GM12878 (cell line): ENCODE measurements around the gene ARHGAP30. TPM values are rescaled to one million over a fixed set of nuclear protein-coding genes. Genes with fewer than 3 reads are reported as not detected.

Source experiments
- ATAC-seq: fragments of 200-7000 bp; cut with Tn5 transposase; 3 replicates; pipeline ENCODE4 v1.9.1; 2020; ENCODE audit warnings: mild to moderate bottlenecking, moderate library complexity
- BruUV-seq: library from RNA; stranded (reverse); fragments of 400-500 nt; replicated peaks from 2 replicates; lab custom pipeline; 2021; lab: Mats Ljungman, UMichigan
- CTCF ChIA-PET: fragments of 300-600 bp; sonication (Branson Sonifier 250); formaldehyde crosslinking; extraction: SDS; loops from one replicate; lab custom pipeline; 2021; ENCODE audit warnings: inconsistent platforms; lab: Yijun Ruan, JAX
- POLR2A ChIA-PET: fragments of 350-600 bp; formaldehyde crosslinking; extraction: SDS; loops from one replicate; lab custom pipeline; 2021; ENCODE audit warnings: inconsistent platforms; lab: Charles Lee
- RAD21 ChIA-PET: fragments of 300-600 bp; sonication (Branson Sonifier 250); formaldehyde crosslinking; loops from one replicate; lab custom pipeline; 2023; ENCODE audit warnings: antibody characterized with exemption; ENCODE audit not compliant: unreplicated experiment; lab: Charles Lee
- SMC1A ChIA-PET: fragments of 300-600 bp; sonication (Branson Sonifier 250); formaldehyde crosslinking; loops from one replicate; lab custom pipeline; 2023; ENCODE audit not compliant: unreplicated experiment, uncharacterized antibody; lab: Charles Lee
- DNase-seq: peaks from one replicate; pipeline ENCODE4 v3.0.0-alpha.2; 2011; ENCODE audit warnings: low read depth, low spot score
- FAIRE-seq: peaks from 3 replicates; lab custom pipeline; 2011; peaks lifted over from hg19 to GRCh38; lab: Jason Lieb, UNC
- H2AFZ ChIP-seq: 2 replicates; pipeline ENCODE4 v1.6.0; 2011; ENCODE audit warnings: low read depth, low read length, control low read depth; ENCODE audit not compliant: control insufficient read depth
- H3K27ac ChIP-seq: 2 replicates; pipeline ENCODE4 v1.5.1; 2011; ENCODE audit warnings: control low read depth; ENCODE audit not compliant: control insufficient read depth, insufficient read depth
- H3K27me3 ChIP-seq, 2 experiments: replicated peaks in 1 of 2; 2 replicates each; pipeline versions ENCODE4 v1.6.0 to v1.6.1; 2011; ENCODE audit warnings: low read length in 1 of 2; ENCODE audit not compliant: control insufficient read depth in 2 of 2, insufficient read depth in 2 of 2
- H3K36me3 ChIP-seq, 2 experiments: 2 replicates each; pipeline ENCODE4 v1.5.1; 2011; ENCODE audit warnings: low read length in 1 of 2; ENCODE audit not compliant: control insufficient read depth in 2 of 2, insufficient read depth in 2 of 2
- H3K4me1 ChIP-seq: 2 replicates; pipeline ENCODE4 v1.6.1; 2011; ENCODE audit warnings: mild to moderate bottlenecking, low read length, moderate library complexity, mixed read lengths; ENCODE audit not compliant: control insufficient read depth, insufficient read depth
- H3K4me2 ChIP-seq: 2 replicates; pipeline ENCODE4 v1.6.0; 2011; ENCODE audit warnings: control low read depth; ENCODE audit not compliant: control insufficient read depth, insufficient read depth
- H3K4me3 ChIP-seq: fragments of 200-600 bp; sonication (generic); 2 replicates; pipeline ENCODE4 v1.5.1; 2016
- H3K79me2 ChIP-seq: 2 replicates; pipeline ENCODE4 v1.6.0; 2011; ENCODE audit warnings: low read length; ENCODE audit not compliant: control insufficient read depth, insufficient read depth
- H3K9ac ChIP-seq: 2 replicates; pipeline ENCODE4 v1.8.0; 2011; ENCODE audit warnings: low read length, control low read depth, mixed read lengths; ENCODE audit not compliant: control insufficient read depth, insufficient read depth
- H3K9me3 ChIP-seq: replicated peaks from 3 replicates; pipeline ENCODE4 v1.5.1; 2011; ENCODE audit warnings: mild to moderate bottlenecking, low read length; ENCODE audit not compliant: control insufficient read depth, insufficient read depth
- H4K20me1 ChIP-seq: 2 replicates; pipeline ENCODE4 v1.6.0; 2011; ENCODE audit not compliant: control insufficient read depth, insufficient read depth
- ATF3 ChIP-seq: IDR thresholded peaks from 2 replicates; pipeline ENCODE4 v1.6.1; 2011; ENCODE audit warnings: low read depth, mild to moderate bottlenecking, low read length, moderate library complexity, borderline replicate concordance; ENCODE audit errors: extremely low read depth
- CBX5 ChIP-seq: sonication (generic); IDR thresholded peaks from 2 replicates; pipeline ENCODE4 v1.6.1; 2016; ENCODE audit warnings: low read depth, moderate library complexity, mild to moderate bottlenecking, inconsistent platforms
- CREM ChIP-seq: IDR thresholded peaks from 2 replicates; pipeline ENCODE4 v1.6.1; 2014; ENCODE audit warnings: antibody characterized with exemption, low read depth
- IRF4 ChIP-seq: IDR thresholded peaks from 2 replicates; pipeline ENCODE4 v1.6.1; 2011; ENCODE audit warnings: low read depth, low read length
- LARP7 ChIP-seq: fragments of 450-650 bp; IDR thresholded peaks from 2 replicates; pipeline ENCODE4 v1.6.1; 2017; ENCODE audit warnings: mild to moderate bottlenecking
- MXI1 ChIP-seq: fragments of 150-350 bp; IDR thresholded peaks from 2 replicates; pipeline ENCODE4 v1.6.1; 2011; ENCODE audit warnings: low read depth, mild to moderate bottlenecking, inconsistent platforms, low read length, improper control_type of control experiment
- NBN ChIP-seq: fragments of 450-650 bp; IDR thresholded peaks from 2 replicates; pipeline ENCODE4 v1.6.1; 2016
- NFYA ChIP-seq: IDR thresholded peaks from 2 replicates; pipeline ENCODE4 v1.6.1; 2011; ENCODE audit warnings: low read depth, mild to moderate bottlenecking, low read length, improper control_type of control experiment, borderline replicate concordance
- NKRF ChIP-seq: fragments of 450-650 bp; conservative IDR thresholded peaks from 2 replicates; pipeline ENCODE4 v1.6.1; 2017; ENCODE audit warnings: mild to moderate bottlenecking, moderate library complexity
- RAD51 ChIP-seq: fragments of 450-650 bp; IDR thresholded peaks from 2 replicates; pipeline ENCODE4 v1.6.1; 2016; ENCODE audit warnings: moderate library complexity, mild to moderate bottlenecking, inconsistent platforms
- ZNF384 ChIP-seq: IDR thresholded peaks from 2 replicates; pipeline ENCODE4 v1.6.1; 2012; ENCODE audit warnings: low read depth, mild to moderate bottlenecking, low read length, improper control_type of control experiment, borderline replicate concordance
- ZNF592 ChIP-seq: fragments of 450-650 bp; IDR thresholded peaks from 2 replicates; pipeline ENCODE4 v1.6.1; 2017; ENCODE audit warnings: mild to moderate bottlenecking, moderate library complexity
- in situ Hi-C: fragments of 300-500 bp; cut with MboI; formaldehyde crosslinking; loops from 9 replicates; pipeline ENCODE4 v1.14.3; 2018; ENCODE audit warnings: mixed read lengths
- intact Hi-C: fragments of 100-400 bp; cut with micrococcal nuclease; formaldehyde crosslinking; loops from one replicate; pipeline ENCODE4 v1.14.2; 2022; ENCODE audit not compliant: unreplicated experiment
- polyA plus RNA-seq, 11 experiments: library from polyadenylated mRNA; depleted of rRNA in 4 of 11; unstranded in 6 of 11; stranded (reverse) in 5 of 11; fragments of >200 nt; fragmentation: Nextera tagmentation in 4 of 11; fragmentation: Illumina TruSeq in 1 of 11; extraction: Ambion mirVana in 4 of 11; extraction: Trizol in 1 of 11; gene quantifications; 1 replicate in 1 of 11; 2 replicates in 10 of 11; pipeline versions ENCODE4 v1.2.1 to v1.2.3, GENCODE V29; 2011 to 2016; ENCODE audit warnings: inconsistent platforms in 2 of 11, missing spikeins in 2 of 11, low read depth in 1 of 11
- total RNA-seq, 4 experiments: library from RNA; depleted of rRNA in 3 of 4; stranded (reverse); fragments of >200 nt in 3 of 4; fragmentation: Illumina TruSeq in 1 of 4; extraction: Trizol in 1 of 4; gene quantifications; 2 replicates each; pipeline versions ENCODE4 v1.2.1 to v1.2.3, GENCODE V29; 2013 to 2021
- TF ChIP-seq, protein P1 (sequence below): fragments of 450-650 bp; IDR thresholded peaks from 2 replicates; pipeline ENCODE4 v1.6.1; 2017; ENCODE audit warnings: antibody characterized with exemption, mild to moderate bottlenecking, moderate library complexity
- TF ChIP-seq, protein P2 (sequence below): fragments of 450-650 bp; IDR thresholded peaks from 2 replicates; pipeline ENCODE4 v1.6.1; 2017; ENCODE audit warnings: mild to moderate bottlenecking

The ARHGAP30 gene
- total and polyA plus RNA-seq, 10 of the 15 experiments (the other 5 are each of a cell fraction or from before 2014, with no cell fraction given): 12.9 to 143 (median 76.3) TPM

DNA sequence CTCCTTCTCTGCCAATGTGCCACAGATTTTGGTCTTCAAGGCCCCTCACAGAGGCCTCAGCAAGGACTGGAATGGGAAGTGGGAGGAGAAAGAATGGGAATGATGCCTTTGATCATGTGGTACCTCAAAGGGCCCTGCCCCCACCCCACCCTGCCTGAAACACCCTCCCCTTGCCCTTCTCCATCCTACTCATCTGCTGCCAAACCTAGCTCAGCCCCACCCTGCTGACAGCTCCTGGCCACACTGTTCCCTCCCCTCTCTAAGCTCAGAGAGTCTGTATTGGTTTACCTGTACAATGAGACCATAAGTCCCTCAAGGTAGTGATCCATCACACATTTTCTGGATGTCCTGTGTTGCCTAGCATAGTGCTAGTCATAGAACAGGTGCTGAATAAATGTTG, 6.7 kb upstream of the ARHGAP30 start:
- no peak for ATAC-seq
- no peaks in the 10 kb centered on the region for H3K79me2 ChIP-seq
- no peak overlapping the region for H3K4me2 ChIP-seq
- no peak overlapping the region for H3K27ac ChIP-seq
- H4K20me1 ChIP-seq: no peaks in the 10 kb centered on the region
- intact Hi-C loops (no loop called here), in situ Hi-C loops (no loop called here)
- no peaks in the 10 kb centered on the region; the same call in 1 of the 2 replicates for H3K4me1 ChIP-seq
- H3K36me3 ChIP-seq: no peaks in the 10 kb centered on the region
- no peak overlapping the region for H3K9ac ChIP-seq
- no peaks in the 10 kb centered on the region for H3K9me3 ChIP-seq
- no TSS peak for BruUV-seq
- H3K4me3 ChIP-seq: no peak overlapping the region
- ChIA-PET CTCF (no interaction called here), RAD21 (no interaction called here), SMC1A (interaction anchor here (0.6 to 1.0 kb wide), 3 partner anchors 17 to 693 kb away, joined by 3 read pairs; no protein-coding TSS in a partner anchor), POLR2A (no interaction called here)
- FAIRE-seq: no peak
- no peaks in the 10 kb centered on the region for H3K27me3 ChIP-seq
- DNase-seq: no peak
- H2AFZ ChIP-seq: no peak overlapping the region
- TF ChIP-seq ATF3 (no peak), LARP7 (no peak), NKRF (no peak), NFYA (no peak), RAD51 (no peak), CREM (no peak), MXI1 (no peak), IRF4 (no peak), ZNF384 (no peak), NBN (no peak), ZNF592 (no peak), CBX5 (no peak)
- TF ChIP-seq, protein P1, sequence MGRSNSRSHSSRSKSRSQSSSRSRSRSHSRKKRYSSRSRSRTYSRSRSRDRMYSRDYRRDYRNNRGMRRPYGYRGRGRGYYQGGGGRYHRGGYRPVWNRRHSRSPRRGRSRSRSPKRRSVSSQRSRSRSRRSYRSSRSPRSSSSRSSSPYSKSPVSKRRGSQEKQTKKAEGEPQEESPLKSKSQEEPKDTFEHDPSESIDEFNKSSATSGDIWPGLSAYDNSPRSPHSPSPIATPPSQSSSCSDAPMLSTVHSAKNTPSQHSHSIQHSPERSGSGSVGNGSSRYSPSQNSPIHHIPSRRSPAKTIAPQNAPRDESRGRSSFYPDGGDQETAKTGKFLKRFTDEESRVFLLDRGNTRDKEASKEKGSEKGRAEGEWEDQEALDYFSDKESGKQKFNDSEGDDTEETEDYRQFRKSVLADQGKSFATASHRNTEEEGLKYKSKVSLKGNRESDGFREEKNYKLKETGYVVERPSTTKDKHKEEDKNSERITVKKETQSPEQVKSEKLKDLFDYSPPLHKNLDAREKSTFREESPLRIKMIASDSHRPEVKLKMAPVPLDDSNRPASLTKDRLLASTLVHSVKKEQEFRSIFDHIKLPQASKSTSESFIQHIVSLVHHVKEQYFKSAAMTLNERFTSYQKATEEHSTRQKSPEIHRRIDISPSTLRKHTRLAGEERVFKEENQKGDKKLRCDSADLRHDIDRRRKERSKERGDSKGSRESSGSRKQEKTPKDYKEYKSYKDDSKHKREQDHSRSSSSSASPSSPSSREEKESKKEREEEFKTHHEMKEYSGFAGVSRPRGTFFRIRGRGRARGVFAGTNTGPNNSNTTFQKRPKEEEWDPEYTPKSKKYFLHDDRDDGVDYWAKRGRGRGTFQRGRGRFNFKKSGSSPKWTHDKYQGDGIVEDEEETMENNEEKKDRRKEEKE: no peak
- TF ChIP-seq, protein P2, sequence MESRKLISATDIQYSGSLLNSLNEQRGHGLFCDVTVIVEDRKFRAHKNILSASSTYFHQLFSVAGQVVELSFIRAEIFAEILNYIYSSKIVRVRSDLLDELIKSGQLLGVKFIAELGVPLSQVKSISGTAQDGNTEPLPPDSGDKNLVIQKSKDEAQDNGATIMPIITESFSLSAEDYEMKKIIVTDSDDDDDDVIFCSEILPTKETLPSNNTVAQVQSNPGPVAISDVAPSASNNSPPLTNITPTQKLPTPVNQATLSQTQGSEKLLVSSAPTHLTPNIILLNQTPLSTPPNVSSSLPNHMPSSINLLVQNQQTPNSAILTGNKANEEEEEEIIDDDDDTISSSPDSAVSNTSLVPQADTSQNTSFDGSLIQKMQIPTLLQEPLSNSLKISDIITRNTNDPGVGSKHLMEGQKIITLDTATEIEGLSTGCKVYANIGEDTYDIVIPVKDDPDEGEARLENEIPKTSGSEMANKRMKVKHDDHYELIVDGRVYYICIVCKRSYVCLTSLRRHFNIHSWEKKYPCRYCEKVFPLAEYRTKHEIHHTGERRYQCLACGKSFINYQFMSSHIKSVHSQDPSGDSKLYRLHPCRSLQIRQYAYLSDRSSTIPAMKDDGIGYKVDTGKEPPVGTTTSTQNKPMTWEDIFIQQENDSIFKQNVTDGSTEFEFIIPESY: no peak
